Measurements from ENCODE around the gene PIGW. TPM values are rescaled to one million over a fixed set of nuclear protein-coding genes. Genes with fewer than 3 reads are reported as not detected.

The PIGW gene
- total RNA-seq, 1 experiment from 2014 or later = 8.0 TPM

- no peaks in the 10 kb centered on the region for H3K9me2 ChIP-seq (ENCODE audit: insufficient read depth)
- H3K79me2 ChIP-seq (ENCODE audit: low read depth) = no peaks in the 10 kb centered on the region
- DNase-seq = no peak
- ChIA-PET CTCF (interaction anchor here (0.5 kb wide), 1 partner anchor 25 kb away, joined by 3 read pairs; no protein-coding TSS in a partner anchor), POLR2A (ENCODE audit: unreplicated experiment) (no interaction called here)
- no TSS peak for BruUV-seq (replicated peaks)
- H3F3A ChIP-seq (ENCODE audit: insufficient read depth, low read depth) = no peaks in the 10 kb centered on the region
- H3K4me3 ChIP-seq = no peak overlapping the region
- no peak overlapping the region for H2AFZ ChIP-seq
- no peak overlapping the region for H3K4me2 ChIP-seq
- no peaks in the 10 kb centered on the region for H3K27me3 ChIP-seq (ENCODE audit: insufficient read depth, low read depth)
- H3K36me3 ChIP-seq (ENCODE audit: low read depth) = 0 out of 2 replicates have a peak, but pooled peaks cover 5% of the 10 kb centered on the region
- no peak overlapping the region for H3K27ac ChIP-seq
- no peaks in the 10 kb centered on the region for H4K20me1 ChIP-seq (ENCODE audit: insufficient read depth)
- no peaks in the 10 kb centered on the region for H3K9me3 ChIP-seq (ENCODE audit: insufficient read depth, low read depth)
- no peaks in the 10 kb centered on the region for H3K4me1 ChIP-seq (replicated peaks; ENCODE audit: insufficient read depth)
- intact Hi-C loops (cut with micrococcal nuclease; ENCODE audit: unreplicated experiment) = no loop called here
- TF ChIP-seq CTCF (conservative IDR thresholded peaks at IDR 0.05) = no peak
- TF ChIP-seq EZH2 (IDR thresholded peaks at IDR 0.05; ENCODE audit: low read depth) = no peak
These were observed 23.6 kb upstream of the PIGW start for GRCh38 chr17:36511216-36511615.

GRCh38 chr17:36512641-36513040 lies 22.1 kb upstream of the PIGW start:
- CTCF ChIA-PET = no interaction called here
- no peaks in the 10 kb centered on the region for H4K20me1 ChIP-seq (ENCODE audit: insufficient read depth)
- H3K79me2 ChIP-seq (ENCODE audit: low read depth) = no peaks in the 10 kb centered on the region
- H3K9me3 ChIP-seq (ENCODE audit: insufficient read depth, low read depth) = no peaks in the 10 kb centered on the region
- no peaks in the 10 kb centered on the region for H3K9me2 ChIP-seq (ENCODE audit: insufficient read depth)
- no peak overlapping the region for H3K27ac ChIP-seq
- TF ChIP-seq EZH2 (IDR thresholded peaks at IDR 0.05; ENCODE audit: low read depth) (no peak), CTCF (conservative IDR thresholded peaks at IDR 0.05) (no peak)
- H3K4me3 ChIP-seq = no peak overlapping the region
- H2AFZ ChIP-seq = no peak overlapping the region
- no peaks in the 10 kb centered on the region for H3K36me3 ChIP-seq (ENCODE audit: low read depth)
- intact Hi-C loops (cut with micrococcal nuclease; ENCODE audit: unreplicated experiment) = no loop called here
- H3K4me2 ChIP-seq = no peak overlapping the region
- no TSS peak for BruUV-seq (replicated peaks)
- no peaks in the 10 kb centered on the region for H3K27me3 ChIP-seq (ENCODE audit: insufficient read depth, low read depth)
- POLR2A ChIA-PET (ENCODE audit: unreplicated experiment) = no interaction called here
- no peaks in the 10 kb centered on the region for H3K4me1 ChIP-seq (replicated peaks; ENCODE audit: insufficient read depth)
- no peaks in the 10 kb centered on the region for H3F3A ChIP-seq (ENCODE audit: insufficient read depth, low read depth)
- no peak for DNase-seq

- no peaks in the 10 kb centered on the region for H4K20me1 ChIP-seq (ENCODE audit: insufficient read depth)
- no peak overlapping the region for H2AFZ ChIP-seq
- H3K4me3 ChIP-seq = no peak overlapping the region
- no peaks in the 10 kb centered on the region for H3F3A ChIP-seq (ENCODE audit: insufficient read depth, low read depth)
- no peak overlapping the region for H3K4me2 ChIP-seq
- no peak overlapping the region for H3K27ac ChIP-seq
- intact Hi-C loops (cut with micrococcal nuclease; ENCODE audit: unreplicated experiment) = no loop called here
- H3K9me2 ChIP-seq (ENCODE audit: insufficient read depth) = no peaks in the 10 kb centered on the region
- ChIA-PET CTCF (interaction anchor here (0.6 kb wide), 1 partner anchor 14 kb away, joined by 5 read pairs; no protein-coding TSS in a partner anchor), POLR2A (ENCODE audit: unreplicated experiment) (no interaction called here)
- no peak for TF ChIP-seq CTCF (conservative IDR thresholded peaks at IDR 0.05)
- TF ChIP-seq EZH2 (IDR thresholded peaks at IDR 0.05; ENCODE audit: low read depth) = no peak
- H3K4me1 ChIP-seq (replicated peaks; ENCODE audit: insufficient read depth) = no peaks in the 10 kb centered on the region
- no peaks in the 10 kb centered on the region for H3K79me2 ChIP-seq (ENCODE audit: low read depth)
- BruUV-seq (replicated peaks) = no TSS peak
- H3K27me3 ChIP-seq (ENCODE audit: insufficient read depth, low read depth) = no peaks in the 10 kb centered on the region
- DNase-seq = no peak
- H3K36me3 ChIP-seq (ENCODE audit: low read depth) = peaks cover 8% of the 10 kb centered on the region; the same call in 1 of the 2 replicates
- H3K9me3 ChIP-seq (ENCODE audit: insufficient read depth, low read depth) = no peaks in the 10 kb centered on the region
These were observed 19.9 kb upstream of the PIGW start for GRCh38 chr17:36514856-36515255.
